Gastrocnemius medialis (tissue), 4 donors: Measurements from ENCODE around the gene NR3C2. TPM values are rescaled to one million over a fixed set of nuclear protein-coding genes. Genes with fewer than 3 reads are reported as not detected.

ENCODE experiments used
- ATAC-seq, 2 donors: fragments of 150-250 bp; one replicate each; pipeline ENCODE4 v1.9.1; 2016
- DNase-seq, 2 donors: peaks; one replicate each; pipeline ENCODE4 v3.0.0-alpha.2; 2019
- H3K27ac ChIP-seq, 4 donors: fragments of 200-600 bp; sonication (generic); 1 replicate in 1 of 4; 2 replicates in 3 of 4; pipeline ENCODE4 v1.5.1; 2016 to 2018; ENCODE audit warnings: mild to moderate bottlenecking in 2 of 4, moderate library complexity in 1 of 4
- H3K27me3 ChIP-seq, 3 donors: fragments of 200-600 bp; sonication (generic) in 2 of 3; 1 replicate in 1 of 3; 2 replicates in 2 of 3; pipeline versions ENCODE4 v1.5.1 to v1.6.0; 2016 to 2019; ENCODE audit warnings: mild to moderate bottlenecking in 1 of 3, moderate library complexity in 1 of 3
- H3K36me3 ChIP-seq, 2 donors: fragments of 200-600 bp; sonication (generic) in 1 of 2; one replicate each; pipeline ENCODE4 v1.5.1; 2017 to 2018
- H3K4me1 ChIP-seq, 2 donors: fragments of 200-600 bp; sonication (generic) in 1 of 2; one replicate each; pipeline ENCODE4 v1.5.1; 2016 to 2017; ENCODE audit warnings: mild to moderate bottlenecking in 2 of 2
- H3K4me3 ChIP-seq, 4 donors: fragments of 200-600 bp; sonication (generic) in 3 of 4; 1 replicate in 1 of 4; 2 replicates in 3 of 4; pipeline ENCODE4 v1.5.1; 2016 to 2019; ENCODE audit warnings: mild to moderate bottlenecking in 2 of 4
- H3K9me3 ChIP-seq, 3 donors: fragments of 200-600 bp; sonication (generic) in 2 of 3; 1 replicate in 1 of 3; 2 replicates in 2 of 3; pipeline ENCODE4 v1.5.1; 2016 to 2019
- CTCF ChIP-seq, 5 experiments: fragments of 450-650 bp in 3 of 5; fragments of 200-600 bp in 2 of 5; sonication (generic) in 2 of 5; IDR thresholded peaks in 4 of 5; conservative IDR thresholded peaks in 1 of 5; 1 replicate in 4 of 5; 2 replicates in 1 of 5; pipeline ENCODE4 v1.5.1; 2016 to 2019; ENCODE audit warnings: antibody characterized with exemption in 5 of 5, mild to moderate bottlenecking in 3 of 5, moderate library complexity in 3 of 5
- POLR2A ChIP-seq, 2 donors: fragments of 450-650 bp; IDR thresholded peaks; one replicate each; pipeline ENCODE4 v1.6.1; 2017; ENCODE audit warnings: antibody characterized with exemption in 2 of 2, mild to moderate bottlenecking in 2 of 2, moderate library complexity in 2 of 2
- in situ Hi-C, 4 donors: fragments of 200-750 bp; cut with MboI; loops; one replicate each; pipeline versions ENCODE4 v1.15.0 to v1.8.0; 2017; ENCODE audit warnings: low sequenced_read_pairs in 4 of 4
- intact Hi-C: fragments of 100-400 bp; cut with DNase I; formaldehyde crosslinking; loops from one replicate; pipeline ENCODE4 v1.15.1; 2023; ENCODE audit warnings: low total_unique reads
- total RNA-seq, 4 donors: library from RNA; depleted of rRNA; stranded (reverse); fragments of >200 nt; gene quantifications; one replicate each; pipeline versions ENCODE4 v1.1.0 to v1.2.3, GENCODE V29; 2016

NR3C2 gene
- total RNA-seq, 4 donors from 2014 or later: 5.6 to 10.4 (median 8.1) TPM

GRCh38 chr4:148151806-148152205 is 290.4 kb downstream of the NR3C2 start:
- H3K9me3 ChIP-seq: no peaks in the 10 kb centered on the region
- H3K27me3 ChIP-seq: no peaks in the 10 kb centered on the region
- DNase-seq (no peak), ATAC-seq (no peak)
- H3K4me1 ChIP-seq: no peaks in the 10 kb centered on the region
- peaks cover 0 to 5% of the 10 kb centered on the region in 2 donors for H3K36me3 ChIP-seq
- H3K4me3 ChIP-seq: no peak overlapping the region
- in situ Hi-C loops: no loop called here
- H3K27ac ChIP-seq: no peak overlapping the region
- no peak for TF ChIP-seq POLR2A (IDR thresholded peaks at IDR 0.05)
- no peak for TF ChIP-seq CTCF (IDR thresholded peaks at IDR 0.05 in 4 of 5, conservative IDR thresholded peaks at IDR 0.05 in 1 of 5)
- intact Hi-C loops: no loop called here

GRCh38 chr4:148145475-148145874 is 296.7 kb downstream of the NR3C2 start:
- no peaks in the 10 kb centered on the region for H3K27me3 ChIP-seq
- in situ Hi-C loops (no loop called here), intact Hi-C loops (no loop called here)
- ATAC-seq (no peak), DNase-seq (no peak)
- H3K9me3 ChIP-seq: no peaks in the 10 kb centered on the region
- H3K4me1 ChIP-seq: no peaks in the 10 kb centered on the region
- peaks cover 0 to 5% of the 10 kb centered on the region in 2 donors for H3K36me3 ChIP-seq
- H3K27ac ChIP-seq: no peak overlapping the region
- no peak for TF ChIP-seq CTCF (IDR thresholded peaks at IDR 0.05 in 4 of 5, conservative IDR thresholded peaks at IDR 0.05 in 1 of 5)
- TF ChIP-seq POLR2A (IDR thresholded peaks at IDR 0.05): no peak
- no peak overlapping the region for H3K4me3 ChIP-seq

GRCh38 chr4:148143174-148143573 is 299.0 kb downstream of the NR3C2 start:
- intact Hi-C loops: no loop called here
- ATAC-seq (no peak), DNase-seq (no peak)
- no peaks in the 10 kb centered on the region for H3K4me1 ChIP-seq
- no peak overlapping the region for H3K27ac ChIP-seq
- TF ChIP-seq POLR2A (IDR thresholded peaks at IDR 0.05) (no peak), CTCF (IDR thresholded peaks at IDR 0.05 in 4 of 5, conservative IDR thresholded peaks at IDR 0.05 in 1 of 5) (no peak)
- no peaks in the 10 kb centered on the region for H3K27me3 ChIP-seq
- no peaks in the 10 kb centered on the region for H3K9me3 ChIP-seq
- in situ Hi-C loops: no loop called here
- H3K4me3 ChIP-seq: no peak overlapping the region
- H3K36me3 ChIP-seq: no peaks in the 10 kb centered on the region

- intact Hi-C loops: no loop called here
- H3K4me3 ChIP-seq: no peak overlapping the region
- ATAC-seq: no peak
- H3K9me3 ChIP-seq: no peaks in the 10 kb centered on the region
- DNase-seq: no peak
- no peak for TF ChIP-seq POLR2A (IDR thresholded peaks at IDR 0.05)
- TF ChIP-seq CTCF (IDR thresholded peaks at IDR 0.05 in 4 of 5, conservative IDR thresholded peaks at IDR 0.05 in 1 of 5): no peak
- H3K27ac ChIP-seq: no peak overlapping the region
- in situ Hi-C loops: no loop called here
- H3K36me3 ChIP-seq: no peaks in the 10 kb centered on the region
- H3K4me1 ChIP-seq: no peaks in the 10 kb centered on the region
- H3K27me3 ChIP-seq: no peaks in the 10 kb centered on the region
Observed at GRCh38 chr4:148141501-148141900, 300.7 kb downstream of the NR3C2 start.

DNA sequence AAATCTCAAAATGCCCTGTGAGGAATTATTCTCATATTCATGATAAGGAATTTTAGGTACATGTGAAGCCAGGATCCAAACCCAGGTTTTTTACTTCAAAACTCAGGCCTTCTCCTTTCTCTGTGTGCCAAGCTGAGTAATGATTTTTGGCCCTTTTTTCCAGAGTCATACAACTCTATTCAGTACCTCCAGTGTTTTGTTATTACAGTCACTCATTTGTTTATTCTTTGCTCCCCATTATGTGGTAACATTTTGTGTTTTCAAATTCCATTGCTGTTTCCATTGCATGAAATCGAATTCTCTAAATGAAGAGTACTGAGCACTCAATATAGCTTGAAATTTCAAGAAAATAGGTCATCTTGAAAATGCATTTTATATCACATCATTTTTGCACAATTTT is 315.4 kb downstream of the NR3C2 start:
- no peak for ATAC-seq
- Histone ChIP-seq H3K36me3 (no peaks in the 10 kb centered on the region), H3K9me3 (peaks cover 0 to 11% (median 0%) of the 10 kb centered on the region in 3 donors), H3K27me3 (no peaks in the 10 kb centered on the region), H3K4me1 (peaks cover 0 to 3% of the 10 kb centered on the region in 2 donors), H3K4me3 (no peak overlapping the region), H3K27ac (no peak overlapping the region)
- DNase-seq: no peak
- intact Hi-C loops: no loop called here
- in situ Hi-C loops: no loop called here
- TF ChIP-seq POLR2A (IDR thresholded peaks at IDR 0.05): no peak
- no peak for TF ChIP-seq CTCF (IDR thresholded peaks at IDR 0.05 in 4 of 5, conservative IDR thresholded peaks at IDR 0.05 in 1 of 5)
